Activated CD8-positive, alpha-beta memory T cell treated with anti-CD3 and anti-CD28 coated beads for 4 hours (primary cell): Measurements from ENCODE around the gene KLK10.
"Not testable (repeated sequence)": the region's sequence is repeated elsewhere in the genome, so short reads cannot be mapped to it uniquely, and the experiment has no call there.

Experiments
- DNase-seq, 2 donors: peaks; one replicate each; pipeline ENCODE4 v3.0.0-alpha.2; 2020; ENCODE audit warnings: low read depth in 2 of 2

Gene KLK10

GRCh38 chr19:51002089-51002532 is 17.4 kb downstream of the KLK10 start:
- no peak for DNase-seq

GRCh38 chr19:51001515-51001914 is 18.0 kb downstream of the KLK10 start, which contains the start of gene KLK8:
KLK8 (minus strand) TSS chr19:51001604; CDS start chr19:51001167, 437 bp downstream.
- DNase-seq, result no peak

GRCh38 chr19:51000981-51001380 is 18.5 kb downstream of the KLK10 start:
- DNase-seq, result no peak

- no peak for DNase-seq
These were observed 19.1 kb downstream of the KLK10 start for GRCh38 chr19:51000426-51000825.

GRCh38 chr19:50998686-50999085 is 20.8 kb downstream of the KLK10 start:
- no peak for DNase-seq

- DNase-seq, result no peak
These were observed 21.4 kb downstream of the KLK10 start for GRCh38 chr19:50998061-50998460.

GRCh38 chr19:50994129-50994528 is 25.4 kb downstream of the KLK10 start:
- DNase-seq, result no peak

GRCh38 chr19:50992666-50993035 is 26.9 kb downstream of the KLK10 start:
- DNase-seq, result no peak

GRCh38 chr19:50984416-50984815 is 35.1 kb downstream of the KLK10 start:
- DNase-seq, result not testable (repeated sequence)

- DNase-seq, result no peak
These were observed 35.8 kb downstream of the KLK10 start, which contains the start of gene KLK7 for GRCh38 chr19:50983625-50984292. KLK7 (minus strand) TSS chr19:50983917; CDS start chr19:50982399, 1,518 bp downstream.

- no peak for DNase-seq
These were observed 37.3 kb downstream of the KLK10 start for GRCh38 chr19:50982186-50982585.

GRCh38 chr19:50981587-50982146 is 37.8 kb downstream of the KLK10 start:
- no peak for DNase-seq

- DNase-seq, result no peak
These were observed 39.3 kb downstream of the KLK10 start for GRCh38 chr19:50980208-50980607.

- no peak for DNase-seq
These were observed 39.8 kb downstream of the KLK10 start for GRCh38 chr19:50979758-50980157.

GRCh38 chr19:50978772-50979390 is 40.6 kb downstream of the KLK10 start:
- DNase-seq, result no peak

- no peak for DNase-seq
These were observed 41.9 kb downstream of the KLK10 start for GRCh38 chr19:50977626-50978025.

- DNase-seq, result no peak
These were observed 43.7 kb downstream of the KLK10 start for GRCh38 chr19:50975766-50976165.

GRCh38 chr19:50974702-50975556 is 44.6 kb downstream of the KLK10 start:
- no peak for DNase-seq

GRCh38 chr19:50972795-50973376 is 46.6 kb downstream of the KLK10 start:
- DNase-seq, result no peak

- not testable (repeated sequence) for DNase-seq
These were observed 49.7 kb downstream of the KLK10 start for GRCh38 chr19:50969810-50970209.

GRCh38 chr19:50969413-50969760 is 50.1 kb downstream of the KLK10 start, which contains the start of gene KLK6:
KLK6 (minus strand) TSS chr19:50969591; CDS start chr19:50968104, 1,487 bp downstream.
- DNase-seq, result no peak
